ENCODE measurements around the gene DSC3.

The DSC3 gene

GRCh38 chr18:30969670-30970170, 72.8 kb downstream of the DSC3 start:
- no peak for DNase-seq

- no peak for DNase-seq
Observed at GRCh38 chr18:30967701-30968100, 74.8 kb downstream of the DSC3 start.

- no peak for DNase-seq
Observed at GRCh38 chr18:30965237-30965636, 77.3 kb downstream of the DSC3 start.

- no peak for DNase-seq
Observed at GRCh38 chr18:30960661-30961060, 81.9 kb downstream of the DSC3 start.

- DNase-seq = no peak
Observed at GRCh38 chr18:30957066-30957465, 85.5 kb downstream of the DSC3 start.

GRCh38 chr18:30954262-30954661, 88.3 kb downstream of the DSC3 start:
- no peak for DNase-seq

- no peak for DNase-seq
Observed at GRCh38 chr18:30945761-30946160, 96.8 kb downstream of the DSC3 start.

GRCh38 chr18:30944773-30945417, 97.6 kb downstream of the DSC3 start:
- no peak for DNase-seq

- no peak for DNase-seq
Observed at GRCh38 chr18:30940952-30941539, 101.5 kb downstream of the DSC3 start.
